GM19238 (cell line): ENCODE results near the gene EXOC1.
"Not testable (repeated sequence)": the region's sequence is repeated elsewhere in the genome, so short reads cannot be mapped to it uniquely, and the experiment has no call there.

Experiments used
- DNase-seq: peaks from one replicate; pipeline ENCODE4 v3.0.0; 2011; ENCODE audit warnings: low spot score; ENCODE audit not compliant: insufficient read length

The EXOC1 gene, protein sequence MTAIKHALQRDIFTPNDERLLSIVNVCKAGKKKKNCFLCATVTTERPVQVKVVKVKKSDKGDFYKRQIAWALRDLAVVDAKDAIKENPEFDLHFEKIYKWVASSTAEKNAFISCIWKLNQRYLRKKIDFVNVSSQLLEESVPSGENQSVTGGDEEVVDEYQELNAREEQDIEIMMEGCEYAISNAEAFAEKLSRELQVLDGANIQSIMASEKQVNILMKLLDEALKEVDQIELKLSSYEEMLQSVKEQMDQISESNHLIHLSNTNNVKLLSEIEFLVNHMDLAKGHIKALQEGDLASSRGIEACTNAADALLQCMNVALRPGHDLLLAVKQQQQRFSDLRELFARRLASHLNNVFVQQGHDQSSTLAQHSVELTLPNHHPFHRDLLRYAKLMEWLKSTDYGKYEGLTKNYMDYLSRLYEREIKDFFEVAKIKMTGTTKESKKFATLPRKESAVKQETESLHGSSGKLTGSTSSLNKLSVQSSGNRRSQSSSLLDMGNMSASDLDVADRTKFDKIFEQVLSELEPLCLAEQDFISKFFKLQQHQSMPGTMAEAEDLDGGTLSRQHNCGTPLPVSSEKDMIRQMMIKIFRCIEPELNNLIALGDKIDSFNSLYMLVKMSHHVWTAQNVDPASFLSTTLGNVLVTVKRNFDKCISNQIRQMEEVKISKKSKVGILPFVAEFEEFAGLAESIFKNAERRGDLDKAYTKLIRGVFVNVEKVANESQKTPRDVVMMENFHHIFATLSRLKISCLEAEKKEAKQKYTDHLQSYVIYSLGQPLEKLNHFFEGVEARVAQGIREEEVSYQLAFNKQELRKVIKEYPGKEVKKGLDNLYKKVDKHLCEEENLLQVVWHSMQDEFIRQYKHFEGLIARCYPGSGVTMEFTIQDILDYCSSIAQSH

DNA sequence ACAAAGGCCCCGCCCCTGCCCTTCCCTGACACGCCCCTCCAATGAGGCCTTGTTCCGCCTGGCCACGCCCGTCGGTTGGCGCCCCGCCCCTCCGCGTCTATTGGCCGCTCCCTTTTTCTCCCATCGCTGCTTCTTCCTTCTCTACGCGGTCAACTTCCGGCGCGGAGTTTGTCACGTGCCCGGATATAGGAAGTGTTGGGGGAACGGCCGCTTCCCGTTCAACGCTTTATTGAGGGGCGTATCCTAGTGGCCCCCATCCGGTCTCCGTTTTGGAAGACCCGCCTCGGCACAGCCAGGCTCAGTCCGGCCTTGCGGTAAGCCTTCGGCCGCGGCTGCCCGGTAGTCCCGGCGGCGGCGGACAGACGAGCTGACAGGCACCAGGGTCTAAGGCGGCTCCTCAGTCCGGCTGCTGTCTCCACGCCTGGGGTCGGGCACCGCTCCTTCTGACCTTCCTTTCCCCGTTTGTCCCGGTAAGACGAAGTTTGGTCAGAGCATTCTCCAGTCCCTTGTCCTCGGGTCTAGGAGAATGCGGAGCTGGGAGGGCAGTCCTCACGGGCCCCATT, at the start of gene EXOC1:
EXOC1 (plus strand) TSS at position 165 of the 563 bp plus-strand sequence. CDS start 4,676 bp downstream, outside the sequence.
- DNase-seq: peak; percentile 73

DNA sequence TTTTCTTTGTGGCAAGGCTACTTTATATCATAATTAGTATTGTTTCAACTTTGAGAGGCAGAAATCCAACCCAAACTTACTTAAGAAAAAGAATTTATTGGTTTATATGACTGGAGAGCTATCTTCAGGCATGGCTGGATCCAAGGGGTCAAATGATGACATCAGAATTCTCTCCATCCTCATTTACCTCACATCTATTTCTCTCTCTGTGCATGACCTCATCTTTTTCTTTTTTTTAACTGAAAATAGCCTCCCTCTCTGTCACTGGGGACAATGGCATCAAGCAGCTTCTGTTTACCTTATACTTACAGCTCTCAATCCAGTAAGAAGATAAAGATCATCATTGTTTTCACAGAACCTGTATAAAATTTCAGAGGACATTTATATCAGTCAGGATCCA, 45.9 kb upstream of the EXOC1 start:
- no peak for DNase-seq

- no peak for DNase-seq
These were observed 45.3 kb upstream of the EXOC1 start for GRCh38 chr4:55808186-55808585.

- no peak for DNase-seq
These were observed 44.8 kb upstream of the EXOC1 start for GRCh38 chr4:55808632-55809031.

DNA sequence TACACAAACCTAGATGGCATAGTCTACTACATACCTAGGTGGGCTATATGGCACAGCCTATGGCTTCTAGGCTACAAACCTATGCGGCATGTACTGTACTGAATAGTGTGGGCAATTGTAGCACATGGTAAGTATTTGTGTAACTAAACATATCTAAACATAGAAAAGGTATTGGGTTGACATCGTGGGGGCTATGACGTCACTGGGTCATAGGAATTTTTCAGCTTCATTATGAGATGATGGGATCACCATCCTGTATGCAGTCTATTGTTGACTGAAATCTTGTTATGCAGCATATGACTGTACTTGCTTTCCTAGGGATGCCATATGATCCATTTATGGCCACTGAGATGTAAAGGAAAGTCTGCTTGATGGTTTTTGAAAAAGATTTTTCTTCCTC, 35.8 kb upstream of the EXOC1 start:
- DNase-seq: no peak

GRCh38 chr4:55819634-55820033, 33.8 kb upstream of the EXOC1 start, which contains the start of gene EXOC1L:
EXOC1L (plus strand) TSS chr4:55819790; CDS start chr4:55820027, 237 bp downstream.
- DNase-seq: no peak

GRCh38 chr4:55820279-55820678, 33.2 kb upstream of the EXOC1 start:
- DNase-seq: no peak

DNA sequence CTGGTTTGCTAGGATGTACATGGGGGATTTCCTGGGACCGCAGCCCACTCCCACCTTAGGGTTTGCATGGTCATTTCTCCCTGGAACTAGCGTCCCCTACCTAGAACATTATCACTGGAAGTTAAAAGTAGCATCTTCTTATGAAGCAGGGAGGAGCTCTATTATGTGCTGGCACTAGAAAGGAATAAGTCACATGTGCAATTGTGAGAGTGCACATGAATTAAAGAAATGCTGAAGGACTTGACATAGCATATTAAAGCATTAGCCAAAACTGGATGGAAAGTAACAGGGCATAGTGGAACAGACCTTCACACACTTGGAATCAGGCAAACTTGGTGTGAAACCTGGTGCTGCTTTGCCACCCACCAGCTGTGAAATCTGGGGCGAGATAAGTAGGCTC, 31.1 kb upstream of the EXOC1 start:
- no peak for DNase-seq

- DNase-seq: no peak
These were observed 28.6 kb upstream of the EXOC1 start for GRCh38 chr4:55824865-55825264.

DNA sequence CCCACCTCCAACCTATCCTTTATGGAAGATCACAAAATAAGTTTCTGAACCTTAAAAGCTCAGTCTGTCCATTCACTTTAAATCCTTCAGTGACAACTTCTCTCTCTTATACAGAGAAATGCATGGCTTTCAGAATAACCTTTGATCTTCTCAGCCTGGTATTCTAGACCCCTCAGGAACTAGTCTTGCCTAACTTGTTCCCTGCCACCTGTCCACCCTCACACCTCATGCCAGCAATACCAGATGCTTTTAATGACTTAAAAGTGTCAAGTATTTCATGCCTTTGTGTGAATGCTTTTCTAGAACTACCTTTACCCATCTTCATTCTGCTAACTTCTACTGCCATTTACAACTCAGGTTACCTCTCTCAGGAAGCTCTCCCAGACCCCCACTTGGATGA, 26.5 kb upstream of the EXOC1 start:
- no peak for DNase-seq

DNA sequence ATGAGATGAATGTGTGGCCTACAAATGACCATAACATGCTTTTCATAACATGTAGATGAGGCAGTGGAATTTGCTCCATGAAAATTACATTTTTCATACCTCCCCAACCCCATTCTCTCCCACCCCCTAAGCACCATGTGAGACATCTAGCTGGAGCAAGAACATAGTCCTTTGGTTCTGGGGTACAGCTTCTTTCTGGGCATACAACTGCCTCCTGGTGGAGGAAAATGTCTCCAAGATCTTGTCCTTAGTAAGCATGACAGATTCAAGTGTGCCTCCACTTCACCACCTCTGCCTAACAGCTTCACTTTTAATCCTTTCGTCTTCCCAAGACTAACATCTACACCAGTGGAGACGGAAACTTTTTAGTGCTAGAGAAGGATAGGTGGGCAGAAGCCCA, 25.9 kb upstream of the EXOC1 start:
- no peak for DNase-seq

DNA sequence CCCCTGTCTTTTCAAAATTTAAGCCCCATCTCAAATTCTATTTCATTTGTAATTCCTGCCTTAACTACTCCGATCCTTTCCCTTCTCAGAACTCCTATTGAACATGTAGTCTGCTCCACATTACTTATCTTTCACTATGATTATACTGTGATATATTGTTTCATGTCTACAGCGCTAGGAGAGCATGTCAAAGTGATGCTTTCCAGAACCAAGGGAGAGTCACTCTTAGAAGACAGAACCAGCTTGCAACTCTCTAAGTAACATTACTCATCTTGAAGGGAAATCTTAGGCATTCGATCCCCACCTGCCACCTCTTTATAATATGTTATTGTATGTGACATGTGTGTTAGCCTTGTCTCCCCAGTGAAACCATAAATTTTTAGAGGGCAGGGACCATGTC, 23.4 kb upstream of the EXOC1 start:
- DNase-seq: no peak

DNA sequence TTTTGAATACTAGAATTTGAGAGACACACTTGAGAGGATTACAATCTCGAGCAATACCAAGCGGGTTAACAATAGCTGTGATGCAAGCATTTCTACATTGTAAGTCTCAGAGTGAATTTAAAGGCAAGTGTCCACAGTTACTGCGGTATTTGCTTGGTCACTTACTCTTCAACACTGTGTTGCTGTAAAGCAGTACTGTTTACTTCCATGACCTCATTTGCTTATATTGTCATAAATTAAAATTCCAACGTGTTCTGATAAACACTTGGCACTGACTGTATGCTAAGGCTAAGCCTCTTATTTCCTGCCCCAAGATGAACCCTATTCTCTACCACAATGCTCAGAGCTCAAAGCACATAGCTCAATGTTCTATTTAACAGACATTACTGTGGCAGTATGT, 22.7 kb upstream of the EXOC1 start:
- DNase-seq: no peak

DNA sequence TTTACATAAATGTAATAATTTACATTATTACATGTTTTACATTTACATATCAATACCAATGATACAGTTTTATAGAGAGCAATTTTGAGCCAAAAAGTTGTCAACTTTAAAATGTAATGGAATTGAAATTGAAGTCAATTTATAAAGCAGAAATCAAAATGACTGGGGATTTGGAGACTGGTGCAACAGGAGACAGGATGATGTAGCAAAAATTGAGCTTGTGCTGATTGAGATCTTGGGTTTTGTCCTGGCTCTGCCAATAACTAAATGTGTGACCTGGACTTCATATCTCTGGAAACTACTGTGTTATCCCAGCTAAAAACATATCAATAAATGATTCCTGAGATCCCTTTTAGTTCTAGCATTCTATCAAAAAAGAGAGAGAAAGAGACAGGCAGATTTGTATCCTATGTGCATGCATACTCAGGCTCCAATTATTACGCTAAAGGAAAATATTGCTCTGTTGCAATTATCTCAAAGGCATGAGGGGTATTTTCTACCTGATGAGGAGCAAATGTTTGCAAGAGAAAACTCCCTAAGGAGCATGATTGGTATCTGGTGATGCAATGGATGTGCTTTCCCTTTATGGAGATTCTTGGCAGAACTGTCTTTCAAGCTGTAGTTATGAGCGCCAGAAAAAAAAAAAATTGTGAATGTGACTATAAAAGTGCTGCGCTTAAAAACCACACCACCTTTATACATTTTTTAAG, 19.2 kb upstream of the EXOC1 start:
- no peak for DNase-seq

- DNase-seq: no peak
These were observed 15.5 kb upstream of the EXOC1 start for GRCh38 chr4:55837903-55838302.

DNA sequence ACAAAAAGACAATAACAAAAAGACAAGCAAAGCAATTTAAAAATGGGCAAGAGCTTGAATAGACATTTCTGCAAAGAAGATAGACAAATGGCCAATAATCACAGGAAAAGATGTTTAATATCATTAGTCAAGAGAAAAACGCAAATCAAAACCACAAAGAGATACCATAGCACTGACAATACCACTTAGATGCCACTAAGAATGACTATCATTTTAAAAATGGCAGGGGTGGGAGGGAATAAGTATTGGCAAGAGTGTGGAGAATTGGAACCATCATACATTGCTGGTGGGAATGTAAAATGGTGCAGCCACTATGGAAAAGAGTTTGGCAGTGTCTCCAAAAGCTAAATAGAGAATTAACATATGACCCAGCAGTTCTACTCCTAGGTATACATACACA, 15.1 kb upstream of the EXOC1 start:
- no peak for DNase-seq

GRCh38 chr4:55838952-55839351, 14.5 kb upstream of the EXOC1 start:
- no peak for DNase-seq

GRCh38 chr4:55840956-55841355, 12.5 kb upstream of the EXOC1 start:
- DNase-seq: no peak

DNA sequence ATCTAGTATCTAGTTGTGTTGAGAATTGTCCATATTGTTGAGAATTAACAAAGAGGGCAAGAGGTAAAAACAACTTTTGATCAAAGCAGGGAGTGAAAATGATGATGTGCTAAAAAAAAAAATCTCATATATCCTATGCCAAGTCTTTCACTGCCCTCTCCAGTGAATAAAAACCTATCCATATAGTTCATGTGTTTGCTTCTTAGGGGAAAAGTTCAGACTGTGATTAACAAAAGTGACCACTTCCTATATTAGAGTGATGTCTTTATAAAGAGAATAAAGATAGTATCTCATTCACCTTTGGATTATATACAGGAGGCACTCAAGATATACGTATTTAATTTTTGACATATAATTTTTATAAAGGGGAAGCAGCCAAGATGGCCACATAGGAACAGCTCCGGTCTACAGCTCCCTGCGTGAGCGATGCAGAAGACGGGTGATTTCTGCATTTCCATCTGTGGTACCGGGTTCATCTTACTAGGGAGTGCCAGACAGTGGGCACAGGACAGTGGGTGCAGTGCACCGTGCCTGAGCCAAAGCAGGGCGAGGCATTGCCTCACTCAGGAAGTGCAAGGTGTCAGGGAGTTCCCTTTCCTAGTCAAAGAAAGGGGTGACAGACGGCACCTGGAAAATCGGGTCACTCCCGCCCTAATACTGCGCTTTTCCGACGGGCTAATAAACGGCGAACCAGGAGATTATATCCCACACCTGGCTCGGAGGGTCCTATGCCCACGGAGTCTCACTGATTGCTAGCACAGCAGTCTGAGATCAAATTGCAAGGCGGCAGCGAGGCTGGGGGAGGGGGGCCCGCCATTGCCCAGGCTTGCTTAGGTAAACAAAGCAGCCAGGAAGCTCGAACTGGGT, 11.8 kb upstream of the EXOC1 start:
- not testable (repeated sequence) for DNase-seq

DNA sequence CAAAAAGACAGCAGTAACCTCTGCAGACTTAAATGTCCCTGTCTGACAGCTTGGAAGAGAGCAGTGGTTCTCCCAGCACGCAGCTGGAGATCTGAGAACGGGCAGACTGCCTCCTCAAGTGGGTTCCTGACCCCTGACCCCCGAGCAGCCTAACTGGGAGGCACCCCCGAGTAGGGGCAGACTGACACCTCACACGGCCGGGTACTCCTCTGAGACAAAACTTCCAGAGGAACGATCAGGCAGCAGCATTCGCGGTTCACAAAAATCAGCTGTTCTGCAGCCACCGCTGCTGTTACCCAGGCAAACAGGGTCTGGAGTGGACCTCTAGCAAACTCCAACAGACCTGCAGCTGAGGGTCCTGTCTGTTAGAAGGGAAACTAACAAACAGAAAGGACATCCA, 11.1 kb upstream of the EXOC1 start:
- DNase-seq: not testable (repeated sequence)
